Measurements from ENCODE around the gene CFAP100. TPM values are rescaled to one million over a fixed set of nuclear protein-coding genes. Genes with fewer than 3 reads are reported as not detected.

CFAP100 gene
- polyA plus RNA-seq, 4 donors, result 0.46 to 2.5 (median 1.3) TPM

- no peak for DNase-seq (ENCODE audit: low read depth in 4 of 4, low spot score in 3 of 4)
These were observed 20.8 kb upstream of the CFAP100 start for GRCh38 chr3:126373682-126374601.

- no peak for DNase-seq (ENCODE audit: low read depth in 4 of 4, low spot score in 3 of 4)
These were observed 18.8 kb upstream of the CFAP100 start for GRCh38 chr3:126375835-126376331.

GRCh38 chr3:126376444-126376843, 18.3 kb upstream of the CFAP100 start:
- DNase-seq (ENCODE audit: low read depth in 4 of 4, low spot score in 3 of 4), result no peak

GRCh38 chr3:126377211-126377610, 17.5 kb upstream of the CFAP100 start:
- DNase-seq (ENCODE audit: low read depth in 4 of 4, low spot score in 3 of 4), result no peak

GRCh38 chr3:126378341-126378751, 16.4 kb upstream of the CFAP100 start:
- no peak for DNase-seq (ENCODE audit: low read depth in 4 of 4, low spot score in 3 of 4)

- DNase-seq (ENCODE audit: low read depth in 4 of 4, low spot score in 3 of 4), result no peak
These were observed 14.5 kb upstream of the CFAP100 start for GRCh38 chr3:126380011-126380768.

GRCh38 chr3:126381966-126382365, 12.7 kb upstream of the CFAP100 start:
- no peak for DNase-seq (ENCODE audit: low read depth in 4 of 4, low spot score in 3 of 4)

- peak; percentile 64 to 80 (median 70) for DNase-seq (ENCODE audit: low read depth in 4 of 4, low spot score in 3 of 4)
These were observed 5.5 kb upstream of the CFAP100 start for GRCh38 chr3:126389112-126389793.

GRCh38 chr3:126389794-126390146, 4.9 kb upstream of the CFAP100 start:
- no peak for DNase-seq (ENCODE audit: low read depth in 4 of 4, low spot score in 3 of 4)

- no peak for DNase-seq (ENCODE audit: low read depth in 4 of 4, low spot score in 3 of 4)
These were observed 4.5 kb upstream of the CFAP100 start for GRCh38 chr3:126390201-126390600.

GRCh38 chr3:126390751-126391150, 4.0 kb upstream of the CFAP100 start:
- DNase-seq (ENCODE audit: low read depth in 4 of 4, low spot score in 3 of 4), result no peak

- DNase-seq (ENCODE audit: low read depth in 4 of 4, low spot score in 3 of 4), result no peak
These were observed 3.1 kb upstream of the CFAP100 start for GRCh38 chr3:126391631-126392030.

GRCh38 chr3:126392246-126392645, 2.5 kb upstream of the CFAP100 start:
- no peak for DNase-seq (ENCODE audit: low read depth in 4 of 4, low spot score in 3 of 4)

- DNase-seq (ENCODE audit: low read depth in 4 of 4, low spot score in 3 of 4), result no peak
These were observed 1.1 kb upstream of the CFAP100 start for GRCh38 chr3:126393563-126393962.

GRCh38 chr3:126394977-126395321, 240 bp downstream of the CFAP100 start:
- DNase-seq (ENCODE audit: low read depth in 4 of 4, low spot score in 3 of 4), result no peak

GRCh38 chr3:126395846-126396513, 1.3 kb downstream of the CFAP100 start:
- no peak for DNase-seq (ENCODE audit: low read depth in 4 of 4, low spot score in 3 of 4)

- no peak for DNase-seq (ENCODE audit: low read depth in 4 of 4, low spot score in 3 of 4)
These were observed 1.8 kb downstream of the CFAP100 start for GRCh38 chr3:126396536-126396935.

GRCh38 chr3:126397610-126398422, 3.1 kb downstream of the CFAP100 start:
- DNase-seq (ENCODE audit: low read depth in 4 of 4, low spot score in 3 of 4), result no peak

GRCh38 chr3:126398423-126399350, 4.0 kb downstream of the CFAP100 start:
- DNase-seq (ENCODE audit: low read depth in 4 of 4, low spot score in 3 of 4), result no peak

Data from left renal pelvis (tissue), 4 donors.